MM.1S (cell line): ENCODE data around the gene DYDC1.

Experiments used
- DNase-seq: peaks from one replicate; pipeline ENCODE4 v3.0.0-alpha.2; 2015
- H2AFZ ChIP-seq: fragments of 300-600 bp; sonication (generic); 2 replicates; pipeline ENCODE4 v1.6.0; 2016; ENCODE audit warnings: antibody characterized with exemption, low read length
- H3F3A ChIP-seq: fragments of 300-600 bp; sonication (generic); 2 replicates; pipeline ENCODE4 v1.6.1; 2016; ENCODE audit warnings: mild to moderate bottlenecking, antibody characterized with exemption, low read length, moderate library complexity, mixed read lengths; ENCODE audit not compliant: insufficient read depth
- H3K27ac ChIP-seq: fragments of 300-600 bp; sonication (generic); 2 replicates; pipeline ENCODE4 v1.5.1; 2016; ENCODE audit warnings: mild to moderate bottlenecking, low read length
- H3K27me3 ChIP-seq: fragments of 300-600 bp; sonication (generic); replicated peaks from 2 replicates; pipeline ENCODE4 v1.6.0; 2016; ENCODE audit warnings: low read length; ENCODE audit not compliant: insufficient read depth
- H3K36me3 ChIP-seq: fragments of 300-600 bp; sonication (generic); replicated peaks from 2 replicates; pipeline ENCODE4 v1.6.1; 2016; ENCODE audit warnings: mild to moderate bottlenecking, low read length, mixed read lengths; ENCODE audit not compliant: insufficient read depth
- H3K4me1 ChIP-seq: fragments of 300-600 bp; sonication (generic); 2 replicates; pipeline ENCODE4 v1.6.1; 2016; ENCODE audit warnings: low read length, mixed read lengths
- H3K4me2 ChIP-seq: fragments of 300-600 bp; sonication (generic); 2 replicates; pipeline ENCODE4 v1.6.0; 2016; ENCODE audit warnings: low read depth, low read length
- H3K4me3 ChIP-seq: fragments of 300-600 bp; sonication (generic); 2 replicates; pipeline ENCODE4 v1.5.1; 2016; ENCODE audit warnings: low read length, mixed read lengths
- H3K79me2 ChIP-seq: fragments of 300-600 bp; sonication (generic); 2 replicates; pipeline ENCODE4 v1.6.1; 2016; ENCODE audit warnings: mixed run types, low read length, mixed read lengths
- H3K9ac ChIP-seq: fragments of 300-600 bp; sonication (generic); 2 replicates; pipeline ENCODE4 v1.6.1; 2016; ENCODE audit warnings: low read length, mixed read lengths
- H3K9me2 ChIP-seq: fragments of 300-600 bp; sonication (generic); replicated peaks from 2 replicates; pipeline ENCODE4 v1.6.1; 2016; ENCODE audit warnings: mild to moderate bottlenecking, low read length, mixed read lengths; ENCODE audit not compliant: insufficient read depth
- H3K9me3 ChIP-seq: fragments of 300-600 bp; sonication (generic); replicated peaks from 2 replicates; pipeline ENCODE4 v1.6.1; 2016; ENCODE audit warnings: mild to moderate bottlenecking, low read length, mixed read lengths; ENCODE audit not compliant: insufficient read depth
- H4K20me1 ChIP-seq: fragments of 300-600 bp; sonication (generic); 2 replicates; pipeline ENCODE4 v1.6.1; 2016; ENCODE audit warnings: mild to moderate bottlenecking, low read length, moderate library complexity, mixed read lengths; ENCODE audit not compliant: insufficient read depth
- EZH2 ChIP-seq: fragments of 300-600 bp; sonication (generic); optimal IDR thresholded peaks from 2 replicates; pipeline ENCODE3; 2017; ENCODE audit warnings: low read depth, mild to moderate bottlenecking, antibody characterized with exemption, low read length, mixed read lengths
- EZH2phosphoT487 ChIP-seq: fragments of 300-600 bp; sonication (generic); IDR thresholded peaks from 2 replicates; pipeline ENCODE4 v1.6.1; 2018; ENCODE audit warnings: antibody characterized with exemption, low read length
- TF ChIP-seq, protein P1 (sequence below): fragments of 300-600 bp; sonication (generic); IDR thresholded peaks from 2 replicates; pipeline ENCODE4 v1.5.1; 2016; ENCODE audit warnings: antibody characterized with exemption, low read length, mixed read lengths

DYDC1 gene

DNA sequence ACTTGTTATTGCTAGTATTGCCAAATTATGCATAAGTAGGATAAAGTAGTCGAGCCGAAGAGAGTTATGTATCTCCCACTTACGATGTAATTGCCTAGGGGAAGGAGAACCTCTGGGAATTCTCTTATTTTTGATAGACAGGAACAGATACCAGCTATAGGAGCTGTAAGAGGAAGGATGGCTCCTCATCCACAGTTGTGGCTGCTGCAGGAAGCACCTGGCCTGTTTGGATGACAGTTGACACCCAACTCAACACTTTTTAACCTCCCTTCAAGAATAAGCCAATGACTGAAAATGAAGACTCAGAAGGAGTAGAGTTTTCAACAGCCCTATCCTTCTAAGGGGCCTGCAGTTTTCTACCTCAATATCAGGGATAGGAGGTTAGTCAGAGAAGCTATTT, 6.3 kb downstream of the DYDC1 start:
- Histone ChIP-seq H4K20me1 (no peaks in the 10 kb centered on the region), H3K4me1 (no peaks in the 10 kb centered on the region), H3K36me3 (no peaks in the 10 kb centered on the region), H3K27me3 (no peaks in the 10 kb centered on the region), H3F3A (no peaks in the 10 kb centered on the region), H3K27ac (no peak overlapping the region), H3K9me3 (no peaks in the 10 kb centered on the region), H3K4me2 (no peak overlapping the region), H3K9me2 (no peaks in the 10 kb centered on the region), H3K79me2 (no peaks in the 10 kb centered on the region), H3K9ac (no peak overlapping the region), H2AFZ (no peak overlapping the region), H3K4me3 (no peak overlapping the region)
- DNase-seq, result no peak
- TF ChIP-seq EZH2phosphoT487 (no peak), EZH2 (no peak)
- TF ChIP-seq, protein P1, sequence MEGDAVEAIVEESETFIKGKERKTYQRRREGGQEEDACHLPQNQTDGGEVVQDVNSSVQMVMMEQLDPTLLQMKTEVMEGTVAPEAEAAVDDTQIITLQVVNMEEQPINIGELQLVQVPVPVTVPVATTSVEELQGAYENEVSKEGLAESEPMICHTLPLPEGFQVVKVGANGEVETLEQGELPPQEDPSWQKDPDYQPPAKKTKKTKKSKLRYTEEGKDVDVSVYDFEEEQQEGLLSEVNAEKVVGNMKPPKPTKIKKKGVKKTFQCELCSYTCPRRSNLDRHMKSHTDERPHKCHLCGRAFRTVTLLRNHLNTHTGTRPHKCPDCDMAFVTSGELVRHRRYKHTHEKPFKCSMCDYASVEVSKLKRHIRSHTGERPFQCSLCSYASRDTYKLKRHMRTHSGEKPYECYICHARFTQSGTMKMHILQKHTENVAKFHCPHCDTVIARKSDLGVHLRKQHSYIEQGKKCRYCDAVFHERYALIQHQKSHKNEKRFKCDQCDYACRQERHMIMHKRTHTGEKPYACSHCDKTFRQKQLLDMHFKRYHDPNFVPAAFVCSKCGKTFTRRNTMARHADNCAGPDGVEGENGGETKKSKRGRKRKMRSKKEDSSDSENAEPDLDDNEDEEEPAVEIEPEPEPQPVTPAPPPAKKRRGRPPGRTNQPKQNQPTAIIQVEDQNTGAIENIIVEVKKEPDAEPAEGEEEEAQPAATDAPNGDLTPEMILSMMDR, result no peak

DNA sequence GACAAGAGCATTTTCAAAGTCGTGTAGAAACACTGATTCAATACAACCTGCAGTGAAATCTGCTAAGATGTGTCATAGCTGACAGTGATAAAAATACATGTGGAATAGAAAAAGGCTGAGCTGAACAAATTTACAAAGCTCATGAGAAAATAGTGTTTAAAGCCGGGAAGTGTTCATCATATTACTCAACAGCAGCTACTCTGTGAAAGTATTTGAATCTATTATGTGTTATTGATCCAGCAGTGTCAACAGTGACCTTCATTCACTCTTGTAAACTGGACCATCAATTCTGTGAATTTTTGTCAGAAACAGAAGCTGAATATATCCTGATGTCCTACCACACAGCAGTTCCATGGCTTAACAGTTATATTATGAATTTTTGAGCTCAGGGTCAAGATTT, 11.6 kb downstream of the DYDC1 start:
- Histone ChIP-seq H3K79me2 (no peaks in the 10 kb centered on the region), H4K20me1 (no peaks in the 10 kb centered on the region), H3K9me3 (no peaks in the 10 kb centered on the region), H3K27me3 (no peaks in the 10 kb centered on the region), H3K4me3 (no peak overlapping the region), H3K36me3 (no peaks in the 10 kb centered on the region), H3K4me2 (no peak overlapping the region), H3K9ac (no peak overlapping the region), H3F3A (no peaks in the 10 kb centered on the region), H3K27ac (no peak overlapping the region), H3K9me2 (no peaks in the 10 kb centered on the region), H2AFZ (no peak overlapping the region), H3K4me1 (no peaks in the 10 kb centered on the region)
- no peak for DNase-seq
- TF ChIP-seq EZH2 (no peak), EZH2phosphoT487 (no peak)
- TF ChIP-seq, protein P1, result no peak

DNA sequence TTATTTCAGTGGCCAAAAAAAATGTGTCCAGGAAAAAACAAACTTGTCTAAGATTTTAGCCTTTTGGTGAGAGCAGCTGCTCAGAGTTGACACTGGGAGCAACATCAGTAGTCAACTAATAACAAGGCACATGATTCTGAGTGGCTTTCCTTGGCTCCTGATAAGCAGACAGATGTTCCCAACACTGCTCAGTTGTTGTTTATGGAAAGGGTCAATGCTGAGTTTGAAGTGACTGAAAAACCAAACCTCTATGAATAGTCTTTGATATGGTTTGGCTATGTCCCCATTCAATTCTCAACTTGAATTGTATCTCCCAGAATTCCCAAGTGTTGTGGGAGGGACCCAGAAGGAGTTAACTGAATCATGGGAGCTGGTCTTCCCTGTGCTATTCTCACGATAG, 12.3 kb downstream of the DYDC1 start:
- Histone ChIP-seq H3K36me3 (no peaks in the 10 kb centered on the region), H3K27me3 (no peaks in the 10 kb centered on the region), H3K4me2 (no peak overlapping the region), H3K9me3 (no peaks in the 10 kb centered on the region), H3K9me2 (no peaks in the 10 kb centered on the region), H3K9ac (no peak overlapping the region), H2AFZ (no peak overlapping the region), H3F3A (no peaks in the 10 kb centered on the region), H3K4me1 (no peaks in the 10 kb centered on the region), H3K27ac (no peak overlapping the region), H4K20me1 (no peaks in the 10 kb centered on the region), H3K79me2 (no peaks in the 10 kb centered on the region), H3K4me3 (no peak overlapping the region)
- TF ChIP-seq, protein P1, result no peak
- TF ChIP-seq EZH2phosphoT487 (no peak), EZH2 (no peak)
- DNase-seq, result no peak
